Stimulated activated CD8-positive, alpha-beta memory T cell treated with anti-CD3 and anti-CD28 coated beads, Interleukin-15, amount 100 ng/mL, for 4 hours (primary cell): ENCODE data around the gene XPO6.

Experiments used
- DNase-seq, 2 donors: peaks; one replicate each; pipeline ENCODE4 v3.0.0-alpha.2; 2020; ENCODE audit warnings: low read depth in 2 of 2

Gene XPO6

GRCh38 chr16:28110479-28110878 is 101.3 kb downstream of the XPO6 start:
- no peak for DNase-seq

- no peak for DNase-seq
Observed at GRCh38 chr16:28110074-28110473, 101.7 kb downstream of the XPO6 start.

- no peak for DNase-seq
Observed at GRCh38 chr16:28108590-28109247, 103.0 kb downstream of the XPO6 start.

- no peak for DNase-seq
Observed at GRCh38 chr16:28107232-28107631, 104.5 kb downstream of the XPO6 start.

GRCh38 chr16:28106467-28107215 is 105.1 kb downstream of the XPO6 start:
- DNase-seq, result no peak

- DNase-seq, result no peak
Observed at GRCh38 chr16:28105954-28106353, 105.8 kb downstream of the XPO6 start.

GRCh38 chr16:28105297-28105696 is 106.5 kb downstream of the XPO6 start:
- DNase-seq, result no peak

GRCh38 chr16:28104404-28104803 is 107.4 kb downstream of the XPO6 start:
- DNase-seq, result no peak

- no peak for DNase-seq
Observed at GRCh38 chr16:28103516-28104170, 108.1 kb downstream of the XPO6 start.

- DNase-seq, result no peak
Observed at GRCh38 chr16:28101533-28101890, 110.3 kb downstream of the XPO6 start.

GRCh38 chr16:28100810-28101532 is 110.8 kb downstream of the XPO6 start:
- no peak for DNase-seq

GRCh38 chr16:28098959-28099945 is 112.5 kb downstream of the XPO6 start:
- no peak for DNase-seq

GRCh38 chr16:28098171-28098958 is 113.4 kb downstream of the XPO6 start:
- no peak for DNase-seq

GRCh38 chr16:28096983-28097899 is 114.5 kb downstream of the XPO6 start:
- DNase-seq, result no peak

- no peak for DNase-seq
Observed at GRCh38 chr16:28093385-28093725, 118.4 kb downstream of the XPO6 start.

GRCh38 chr16:28092721-28093384 is 118.9 kb downstream of the XPO6 start:
- DNase-seq, result no peak

GRCh38 chr16:28091656-28092055 is 120.1 kb downstream of the XPO6 start:
- no peak for DNase-seq

GRCh38 chr16:28090646-28091377 is 121.0 kb downstream of the XPO6 start:
- no peak for DNase-seq
